ENCODE results near the gene TUBGCP2.

TUBGCP2 gene

DNA sequence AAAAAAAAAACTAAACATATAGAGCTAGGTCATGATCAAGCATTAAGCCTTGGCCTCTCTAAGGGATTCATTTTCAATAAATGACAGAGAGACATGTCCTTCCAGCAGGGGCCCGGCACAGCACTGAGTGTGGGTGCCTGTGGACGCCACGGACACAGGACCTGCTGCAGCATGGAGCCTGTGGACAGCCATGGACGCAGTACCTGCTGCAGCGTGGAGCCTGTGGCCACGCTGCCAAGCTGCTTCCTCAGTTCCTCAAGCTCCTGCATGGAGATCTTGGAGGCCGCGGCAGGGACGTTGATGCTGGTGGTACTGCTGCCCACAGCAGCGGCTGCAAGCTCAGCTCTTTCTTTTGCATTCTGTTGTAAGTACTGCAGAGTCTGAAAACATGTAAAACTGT lies 9.4 kb downstream of the TUBGCP2 start:
- TF ChIP-seq ARNT (IDR thresholded peaks at IDR 0.05) (no peak), ZNF384 (IDR thresholded peaks at IDR 0.05) (no peak), TARDBP (IDR thresholded peaks at IDR 0.05) (no peak)
- DNase-seq (ENCODE audit: extremely low spot score): no peak
- ChIA-PET CTCF (no interaction called here), POLR2A (no interaction called here)

DNA sequence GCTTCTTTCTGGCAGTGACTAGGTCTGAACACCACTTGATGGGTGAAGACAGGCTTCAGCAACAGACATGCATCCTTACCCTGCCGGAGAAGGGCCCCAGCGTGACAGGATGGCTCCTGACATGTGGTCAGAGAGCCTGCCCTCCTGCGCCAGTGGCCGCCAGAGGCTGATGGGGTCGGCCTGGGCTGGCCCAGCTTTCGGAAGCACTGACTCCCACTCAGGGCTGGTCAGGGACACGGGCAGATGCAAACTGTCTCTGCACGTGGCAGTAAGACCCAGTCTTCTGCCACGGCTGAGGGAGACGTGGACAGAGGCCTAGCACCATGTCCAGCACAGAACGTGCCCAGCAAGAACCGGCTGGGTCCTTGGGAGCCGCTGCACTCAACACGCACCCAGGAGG lies 10.2 kb downstream of the TUBGCP2 start:
- ChIA-PET CTCF (no interaction called here), POLR2A (no interaction called here)
- no peak for DNase-seq (ENCODE audit: extremely low spot score)
- TF ChIP-seq FOXK2 (IDR thresholded peaks at IDR 0.05) (no peak), ELF4 (IDR thresholded peaks at IDR 0.05) (no peak), HDGF (IDR thresholded peaks at IDR 0.05; ENCODE audit: borderline replicate concordance) (no peak), L3MBTL2 (conservative IDR thresholded peaks at IDR 0.05) (no peak), ARNT (IDR thresholded peaks at IDR 0.05) (no peak), TARDBP (IDR thresholded peaks at IDR 0.05) (no peak), LEF1 (IDR thresholded peaks at IDR 0.05; ENCODE audit: borderline replicate concordance) (no peak), FOXA1 (IDR thresholded peaks at IDR 0.05) (no peak), BHLHE40 (IDR thresholded peaks at IDR 0.05; ENCODE audit: borderline replicate concordance) (no peak), CTBP1 (IDR thresholded peaks at IDR 0.05; ENCODE audit: borderline replicate concordance) (no peak), ZNF384 (IDR thresholded peaks at IDR 0.05) (no peak), FOXM1 (IDR thresholded peaks at IDR 0.05; ENCODE audit: borderline replicate concordance) (no peak), SUZ12 (IDR thresholded peaks at IDR 0.05) (no peak), SP1 (IDR thresholded peaks at IDR 0.05) (no peak), NFRKB (IDR thresholded peaks at IDR 0.05) (no peak)
- TF ChIP-seq, protein P1, sequence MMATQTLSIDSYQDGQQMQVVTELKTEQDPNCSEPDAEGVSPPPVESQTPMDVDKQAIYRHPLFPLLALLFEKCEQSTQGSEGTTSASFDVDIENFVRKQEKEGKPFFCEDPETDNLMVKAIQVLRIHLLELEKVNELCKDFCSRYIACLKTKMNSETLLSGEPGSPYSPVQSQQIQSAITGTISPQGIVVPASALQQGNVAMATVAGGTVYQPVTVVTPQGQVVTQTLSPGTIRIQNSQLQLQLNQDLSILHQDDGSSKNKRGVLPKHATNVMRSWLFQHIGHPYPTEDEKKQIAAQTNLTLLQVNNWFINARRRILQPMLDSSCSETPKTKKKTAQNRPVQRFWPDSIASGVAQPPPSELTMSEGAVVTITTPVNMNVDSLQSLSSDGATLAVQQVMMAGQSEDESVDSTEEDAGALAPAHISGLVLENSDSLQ (IDR thresholded peaks at IDR 0.05): no peak

DNA sequence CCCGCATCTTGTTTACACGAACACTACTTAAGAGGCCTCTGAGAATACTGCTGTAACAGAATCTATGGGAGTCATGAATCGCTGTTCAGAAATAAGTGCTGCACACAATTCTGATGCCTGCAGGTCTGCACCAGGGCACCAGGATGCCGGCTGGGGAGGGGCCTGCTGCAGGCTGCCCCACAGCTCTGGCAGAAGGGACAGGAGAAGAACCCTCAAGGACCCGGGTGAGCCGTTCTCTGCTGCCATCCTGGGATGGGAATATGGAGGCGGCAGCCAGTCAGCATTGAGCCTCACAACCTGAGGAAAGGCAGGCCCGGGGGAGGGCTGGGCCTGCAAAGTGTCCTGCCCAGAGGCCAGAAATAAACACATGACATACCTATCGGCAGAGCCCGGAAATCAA lies 11.2 kb downstream of the TUBGCP2 start:
- no peak for DNase-seq (ENCODE audit: extremely low spot score)
- TF ChIP-seq SUZ12 (IDR thresholded peaks at IDR 0.05) (no peak), L3MBTL2 (conservative IDR thresholded peaks at IDR 0.05) (no peak), LEF1 (IDR thresholded peaks at IDR 0.05; ENCODE audit: borderline replicate concordance) (no peak), TARDBP (IDR thresholded peaks at IDR 0.05) (no peak), NFRKB (IDR thresholded peaks at IDR 0.05) (no peak), BHLHE40 (IDR thresholded peaks at IDR 0.05; ENCODE audit: borderline replicate concordance) (no peak), ARNT (IDR thresholded peaks at IDR 0.05) (no peak), FOXM1 (IDR thresholded peaks at IDR 0.05; ENCODE audit: borderline replicate concordance) (no peak), ZNF384 (IDR thresholded peaks at IDR 0.05) (no peak), SP1 (IDR thresholded peaks at IDR 0.05) (no peak), HDGF (IDR thresholded peaks at IDR 0.05; ENCODE audit: borderline replicate concordance) (no peak), FOXK2 (IDR thresholded peaks at IDR 0.05) (no peak), FOXA1 (IDR thresholded peaks at IDR 0.05) (no peak), ELF4 (IDR thresholded peaks at IDR 0.05) (no peak), CTBP1 (IDR thresholded peaks at IDR 0.05; ENCODE audit: borderline replicate concordance) (no peak)
- TF ChIP-seq, protein P1 (IDR thresholded peaks at IDR 0.05): no peak
- ChIA-PET POLR2A (no interaction called here), CTCF (no interaction called here)

DNA sequence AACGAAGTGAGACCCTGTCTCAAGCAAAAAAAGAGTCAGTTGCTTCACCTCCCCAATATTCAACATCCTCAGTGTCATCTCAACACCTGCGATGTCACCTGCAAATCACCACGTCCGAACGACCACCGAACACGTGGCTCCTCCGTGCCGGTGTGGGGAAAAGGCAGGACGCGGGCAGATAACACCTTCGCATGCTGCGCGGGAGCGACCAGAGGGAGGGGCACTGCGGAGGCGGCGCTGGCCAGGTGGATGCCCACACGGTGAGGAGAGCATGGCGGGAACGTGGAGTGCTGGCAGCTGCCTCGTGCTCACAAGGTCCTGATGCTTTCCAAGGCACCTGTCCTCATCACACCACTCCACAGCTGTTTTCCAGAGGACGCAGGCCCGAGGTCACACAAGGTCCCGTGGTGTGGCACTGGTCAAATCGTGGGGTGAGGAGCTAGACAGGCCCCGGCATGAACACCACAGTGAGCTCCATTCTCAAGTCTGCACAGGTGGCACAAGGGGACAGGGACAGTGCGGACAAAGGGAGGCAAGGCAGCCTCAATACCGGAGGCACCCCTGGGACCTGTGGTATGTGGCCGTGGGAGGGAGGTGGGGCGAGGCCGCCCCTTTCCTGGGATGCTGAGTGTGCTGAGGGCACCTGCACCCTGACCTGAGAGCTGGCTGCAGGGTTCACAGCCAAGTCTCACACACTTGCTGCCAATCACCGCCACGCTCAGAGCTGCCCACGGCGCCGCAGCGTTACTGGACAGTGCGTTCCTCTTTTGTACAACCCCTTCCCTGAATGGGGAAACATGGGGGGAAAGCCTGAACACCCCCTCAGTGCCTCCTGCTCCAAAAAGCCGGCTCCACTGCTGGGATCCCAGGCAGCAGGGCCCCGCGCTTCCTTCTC lies 13.0 kb downstream of the TUBGCP2 start:
- no peak for DNase-seq (ENCODE audit: extremely low spot score)
- POLR2A ChIA-PET: interaction anchor here (0.6 kb wide), 1 partner anchor 29 kb away, joined by 3 read pairs; no protein-coding TSS in a partner anchor
- CTCF ChIA-PET: no interaction called here
- TF ChIP-seq SUZ12 (IDR thresholded peaks at IDR 0.05): no peak
- TF ChIP-seq FOXK2 (IDR thresholded peaks at IDR 0.05): no peak
- TF ChIP-seq ZNF384 (IDR thresholded peaks at IDR 0.05): no peak
- TF ChIP-seq L3MBTL2 (conservative IDR thresholded peaks at IDR 0.05): no peak
- TF ChIP-seq ELF4 (IDR thresholded peaks at IDR 0.05): no peak
- TF ChIP-seq FOXA1 (IDR thresholded peaks at IDR 0.05): no peak
- TF ChIP-seq, protein P1 (IDR thresholded peaks at IDR 0.05): no peak

DNA sequence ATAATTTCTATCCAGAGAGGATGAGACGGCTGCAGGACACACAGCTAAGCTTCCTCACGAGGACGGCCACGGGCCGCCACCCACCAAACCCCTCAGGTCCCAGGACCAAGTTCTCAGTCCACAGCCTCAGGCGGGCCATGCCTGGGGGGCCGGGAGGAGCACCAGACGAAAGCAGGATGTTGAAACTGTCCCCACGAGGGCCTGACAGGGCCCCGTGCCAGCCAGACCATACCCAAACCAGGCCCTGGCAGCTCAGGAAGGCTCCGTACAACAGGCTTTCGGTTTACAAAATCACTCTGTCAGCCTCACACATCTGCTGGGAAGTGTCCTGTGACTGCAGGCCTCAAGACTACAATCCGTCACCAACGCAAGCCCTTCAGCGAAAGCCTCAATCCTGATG lies 14.5 kb downstream of the TUBGCP2 start:
- ChIA-PET POLR2A (no interaction called here), CTCF (no interaction called here)
- TF ChIP-seq, protein P1 (IDR thresholded peaks at IDR 0.05): no peak
- no peak for TF ChIP-seq FOXA1 (IDR thresholded peaks at IDR 0.05)
- TF ChIP-seq ZNF384 (IDR thresholded peaks at IDR 0.05): no peak
- no peak for DNase-seq (ENCODE audit: extremely low spot score)

DNA sequence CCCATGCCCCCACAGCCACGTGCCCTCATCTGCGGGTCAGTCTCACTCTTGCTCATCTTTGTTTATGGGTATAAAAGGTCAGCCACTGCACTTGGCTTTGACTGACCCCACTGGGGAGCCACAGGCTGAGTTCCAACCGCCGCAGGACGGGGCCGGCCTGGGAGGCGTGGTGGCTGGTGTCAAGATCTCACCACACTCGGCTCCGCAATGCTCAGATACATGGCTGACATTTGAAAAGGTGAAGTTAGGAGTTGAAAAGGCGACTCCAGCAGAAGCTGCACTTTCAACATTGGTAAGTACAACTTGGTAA lies 14.9 kb downstream of the TUBGCP2 start:
- no peak for DNase-seq (ENCODE audit: extremely low spot score)
- POLR2A ChIA-PET: no interaction called here
- CTCF ChIA-PET: no interaction called here
- no peak for TF ChIP-seq HDGF (IDR thresholded peaks at IDR 0.05; ENCODE audit: borderline replicate concordance)
